PC-9 (cell line): ENCODE results near the gene LATS2.

Experiments
- CTCF ChIP-seq: fragments of 200-600 bp; sonication (generic); conservative IDR thresholded peaks from 2 replicates; pipeline ENCODE4 v1.6.1; 2017; ENCODE audit warnings: mixed run types, antibody characterized with exemption, mild to moderate bottlenecking, moderate library complexity
- EZH2 ChIP-seq: fragments of 200-600 bp; sonication (generic); IDR thresholded peaks from 2 replicates; pipeline ENCODE4 v1.8.0; 2017; ENCODE audit warnings: antibody characterized with exemption, low read depth

GRCh38 chr13:21033856-21034602, 27.4 kb downstream of the LATS2 start:
- TF ChIP-seq CTCF (no peak), EZH2 (no peak)
